ENCODE results near the gene ZFAND3. TPM values are rescaled to one million over a fixed set of nuclear protein-coding genes. Genes with fewer than 3 reads are reported as not detected.

ZFAND3 gene
- total RNA-seq, 1 experiment from 2014 or later = 34.7 TPM

DNA sequence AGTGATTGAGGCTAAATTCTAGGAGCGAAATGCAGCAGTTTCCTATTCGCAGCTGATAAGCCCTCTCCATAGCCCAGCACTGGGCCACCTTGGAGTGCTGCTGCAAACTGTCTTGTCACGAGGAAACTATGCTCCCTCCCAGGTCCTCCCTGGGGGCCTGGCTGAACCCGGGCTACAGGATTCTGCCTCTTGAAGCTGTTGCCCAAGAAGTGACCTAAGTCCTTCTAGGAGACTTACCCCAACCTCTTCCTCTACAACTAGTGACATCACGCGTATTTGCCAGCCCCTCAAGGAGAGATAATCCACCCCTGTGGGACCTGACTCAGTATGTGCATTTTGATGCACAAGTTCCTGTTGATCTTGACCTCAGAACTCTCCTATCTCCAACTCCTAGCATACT, 26.5 kb upstream of the ZFAND3 start:
- no peak for DNase-seq (ENCODE audit: low spot score)
- in situ Hi-C loops (cut with HindIII; ENCODE audit: low sequenced_read_pairs) = no loop called here

GRCh38 chr6:37794825-37795224, 24.7 kb upstream of the ZFAND3 start:
- in situ Hi-C loops (cut with HindIII; ENCODE audit: low sequenced_read_pairs) = no loop called here
- peak; percentile 50 for DNase-seq (ENCODE audit: low spot score)

DNA sequence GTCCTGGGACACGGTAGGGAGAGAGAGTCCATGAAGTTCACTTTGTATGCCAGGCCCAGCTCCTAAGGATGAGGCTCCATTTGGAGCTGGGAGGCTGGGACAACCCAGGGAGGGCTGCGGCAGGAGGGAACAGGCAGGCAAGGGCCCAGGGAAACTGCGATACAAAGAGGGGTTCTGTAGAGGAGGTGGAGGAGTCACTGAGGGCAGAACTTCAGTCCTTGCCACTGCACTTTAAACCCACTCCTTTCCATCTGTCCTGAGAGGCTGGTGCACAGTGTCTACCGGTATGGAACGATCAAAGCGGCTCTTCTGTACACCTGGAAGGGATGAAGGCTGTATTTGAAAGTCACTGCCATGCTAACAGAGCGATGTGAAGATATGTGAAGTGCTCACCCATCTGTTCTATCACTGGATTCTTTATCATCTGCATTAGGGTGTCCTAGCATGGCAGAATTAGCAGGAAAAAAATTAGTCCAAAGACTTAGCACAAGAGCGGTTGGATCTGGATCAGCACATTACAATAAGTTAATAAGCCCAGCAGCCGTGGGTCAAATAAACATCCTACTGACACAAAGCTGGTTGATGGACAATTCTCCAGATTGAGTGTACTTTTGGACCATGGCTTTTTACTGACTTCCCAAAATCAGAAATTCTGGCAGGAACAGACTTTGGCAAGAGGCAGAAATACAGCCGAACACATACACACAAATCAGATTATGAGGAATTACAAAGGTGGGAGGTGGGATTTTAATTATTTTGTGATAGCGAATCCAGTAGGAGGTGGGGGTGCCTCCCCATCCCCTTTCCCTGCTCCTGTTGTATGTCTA, 20.9 kb upstream of the ZFAND3 start:
- no peak for DNase-seq (ENCODE audit: low spot score)

DNA sequence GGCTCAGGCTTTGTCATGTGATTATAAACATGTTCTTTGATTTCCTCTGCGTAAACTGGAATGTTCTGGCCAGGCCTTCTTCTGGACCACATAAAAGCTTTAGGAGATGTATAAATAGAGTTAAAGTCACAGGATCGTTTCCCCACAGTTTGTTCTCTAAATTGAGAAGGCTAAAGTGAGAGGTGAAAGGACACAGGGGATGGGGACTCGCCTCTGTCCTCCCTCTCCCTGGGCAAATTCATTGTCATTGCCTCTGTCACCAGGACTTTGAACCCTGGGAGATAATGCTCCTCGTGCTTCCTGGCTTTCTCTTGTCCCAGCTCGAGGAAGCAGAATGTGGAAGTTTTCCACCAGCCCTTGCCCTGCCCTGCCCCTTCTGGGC, 20.3 kb upstream of the ZFAND3 start:
- no peak for DNase-seq (ENCODE audit: low spot score)

More for the DNA sequence above, 20.9 kb upstream of the ZFAND3 start:
- in situ Hi-C loops (cut with HindIII; ENCODE audit: low sequenced_read_pairs) = no loop called here

GRCh38 chr6:37800703-37801604, 18.6 kb upstream of the ZFAND3 start:
- in situ Hi-C loops (cut with HindIII; ENCODE audit: low sequenced_read_pairs) = no loop called here
- DNase-seq (ENCODE audit: low spot score) = no peak

More for the DNA sequence above, 20.3 kb upstream of the ZFAND3 start:
- in situ Hi-C loops (cut with HindIII; ENCODE audit: low sequenced_read_pairs) = no loop called here

DNA sequence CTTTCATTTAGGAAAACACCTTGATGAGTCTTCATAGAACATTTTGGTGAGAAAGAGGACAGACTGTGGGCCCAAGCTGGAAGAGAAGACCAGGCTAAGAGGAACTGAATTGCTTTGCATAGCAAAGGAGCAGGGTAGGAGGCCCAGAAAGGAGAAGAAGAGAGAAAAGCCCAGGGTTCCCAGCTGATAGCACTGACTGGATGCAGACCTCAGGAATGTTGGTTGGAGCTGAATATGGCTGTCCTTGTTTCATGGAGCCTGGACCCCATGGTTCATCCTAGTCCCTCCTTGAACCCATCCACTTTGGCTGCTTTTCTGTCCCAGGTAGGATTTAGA, 18.0 kb upstream of the ZFAND3 start:
- in situ Hi-C loops (cut with HindIII; ENCODE audit: low sequenced_read_pairs) = no loop called here

DNA sequence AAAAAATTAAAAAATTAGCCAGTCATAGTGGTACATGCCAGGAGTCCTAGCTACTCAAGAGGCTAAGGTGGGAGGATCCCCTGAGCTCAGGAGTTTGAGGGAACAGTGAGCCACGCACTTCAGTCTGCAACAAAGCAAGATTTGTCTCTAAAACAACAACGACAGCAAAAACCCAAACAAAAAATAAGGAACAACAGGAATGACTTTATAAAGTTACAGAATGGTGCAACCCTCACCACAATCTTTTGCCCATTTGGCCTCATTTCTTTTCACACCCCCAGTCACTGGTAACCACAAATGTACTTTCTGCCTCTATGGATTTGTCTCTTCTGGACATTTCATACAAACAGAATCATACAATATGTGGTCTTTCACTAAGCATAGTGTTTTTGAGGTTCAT, 16.7 kb upstream of the ZFAND3 start:
- in situ Hi-C loops (cut with HindIII; ENCODE audit: low sequenced_read_pairs) = no loop called here
- no peak for DNase-seq (ENCODE audit: low spot score)

More for the DNA sequence above, 18.0 kb upstream of the ZFAND3 start:
- no peak for DNase-seq (ENCODE audit: low spot score)

DNA sequence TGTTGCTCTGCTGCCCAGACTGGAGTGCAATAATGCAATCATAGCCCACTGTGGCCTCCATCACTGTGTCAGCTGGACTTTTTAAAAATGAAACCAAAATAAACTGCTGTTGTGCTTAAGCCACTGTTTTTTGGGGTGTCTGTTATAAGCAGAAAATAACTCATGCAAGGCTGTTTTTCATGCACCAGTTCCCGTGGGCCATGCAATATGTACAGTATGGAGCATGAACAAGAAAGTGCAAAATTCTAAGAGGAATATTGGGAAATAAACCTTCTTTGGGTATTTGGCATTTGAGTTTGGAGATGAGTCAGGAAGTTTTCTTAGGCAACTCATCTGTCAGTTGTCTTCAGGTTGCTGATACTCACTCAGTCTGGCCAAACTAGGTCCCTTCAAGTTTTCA, 14.9 kb upstream of the ZFAND3 start:
- DNase-seq (ENCODE audit: low spot score) = no peak
- in situ Hi-C loops (cut with HindIII; ENCODE audit: low sequenced_read_pairs) = no loop called here

DNA sequence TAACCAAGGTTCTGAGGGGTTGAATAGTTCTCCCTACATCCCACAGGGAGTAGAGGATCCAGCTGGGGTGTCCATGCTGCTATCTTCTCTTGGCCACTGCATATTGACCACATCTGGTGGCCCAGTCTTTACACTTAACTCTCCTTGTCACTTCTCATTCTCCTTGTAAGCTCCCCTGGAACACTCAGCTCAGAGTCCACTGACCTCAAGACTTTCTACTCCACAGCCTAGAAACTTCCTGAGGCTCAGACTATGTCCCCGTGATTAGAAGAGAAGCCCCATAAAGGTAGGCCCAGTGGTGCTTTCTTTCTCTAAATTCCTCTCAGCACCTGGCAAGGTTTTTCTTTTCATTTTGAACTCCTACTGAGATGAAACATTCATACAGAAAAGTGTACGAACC, 13.3 kb upstream of the ZFAND3 start:
- in situ Hi-C loops (cut with HindIII; ENCODE audit: low sequenced_read_pairs) = no loop called here
- DNase-seq (ENCODE audit: low spot score) = no peak

DNA sequence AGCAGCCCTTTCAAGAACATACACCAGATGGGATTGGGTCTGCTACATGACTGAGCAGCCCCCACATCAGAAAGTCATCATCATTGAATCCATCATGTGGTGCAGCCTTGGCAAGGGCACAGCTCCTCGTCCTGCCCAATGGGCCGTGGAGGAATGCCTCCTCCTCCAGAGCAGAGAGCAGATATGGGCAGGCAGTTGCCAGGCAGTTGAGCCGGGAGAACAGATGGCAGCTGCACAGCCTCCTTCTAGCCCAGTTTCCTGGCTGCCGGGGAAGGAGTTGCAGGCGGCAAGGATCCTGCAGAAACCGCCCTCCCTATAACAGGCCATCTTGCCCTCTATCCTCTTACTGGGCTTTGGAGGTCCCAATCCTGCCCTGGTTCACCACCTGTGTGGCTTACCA, 11.9 kb upstream of the ZFAND3 start:
- in situ Hi-C loops (cut with HindIII; ENCODE audit: low sequenced_read_pairs) = no loop called here
- peak; percentile 97 for DNase-seq (ENCODE audit: low spot score)

DNA sequence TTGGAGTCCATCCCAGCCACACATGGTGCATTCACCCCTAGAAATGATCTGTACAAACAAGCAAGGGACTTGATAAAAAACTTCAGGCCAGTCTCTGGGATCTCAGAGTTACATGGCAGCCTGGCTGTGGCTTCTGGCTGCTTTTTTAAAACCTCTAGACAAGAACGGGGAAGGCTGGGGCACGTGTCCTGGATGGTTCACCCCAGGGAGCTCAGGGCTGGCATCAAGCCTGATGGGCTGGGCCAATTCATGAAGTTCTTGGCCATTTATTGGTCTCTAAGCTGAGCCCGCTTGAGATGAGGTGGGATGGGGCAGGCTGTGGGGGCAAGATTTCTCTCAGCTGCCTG, 10.4 kb upstream of the ZFAND3 start:
- in situ Hi-C loops (cut with HindIII; ENCODE audit: low sequenced_read_pairs) = no loop called here
- DNase-seq (ENCODE audit: low spot score) = peak; percentile 66

- DNase-seq (ENCODE audit: low spot score) = no peak
- in situ Hi-C loops (cut with HindIII; ENCODE audit: low sequenced_read_pairs) = no loop called here
These were observed 6.7 kb upstream of the ZFAND3 start for GRCh38 chr6:37812841-37813240.

DNA sequence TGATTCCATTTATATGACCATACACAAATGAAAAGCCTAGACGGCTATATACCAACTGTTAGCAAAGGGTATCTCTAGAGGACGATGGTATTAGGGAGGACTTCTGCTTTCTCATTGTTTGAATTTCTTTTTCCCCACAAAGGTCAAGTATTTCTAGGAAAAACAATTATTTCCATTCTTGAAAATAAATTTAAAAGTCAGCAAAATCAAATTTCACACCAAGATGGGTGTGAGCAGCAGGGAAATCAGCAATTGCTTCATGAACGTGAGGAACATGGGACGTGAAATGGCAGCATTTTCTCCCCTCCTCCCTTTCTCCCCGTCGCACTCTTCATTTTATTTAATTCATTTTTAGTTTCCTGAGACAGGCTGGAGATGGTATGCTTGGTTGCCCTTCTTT, 5.2 kb upstream of the ZFAND3 start:
- in situ Hi-C loops (cut with HindIII; ENCODE audit: low sequenced_read_pairs) = no loop called here

DNA sequence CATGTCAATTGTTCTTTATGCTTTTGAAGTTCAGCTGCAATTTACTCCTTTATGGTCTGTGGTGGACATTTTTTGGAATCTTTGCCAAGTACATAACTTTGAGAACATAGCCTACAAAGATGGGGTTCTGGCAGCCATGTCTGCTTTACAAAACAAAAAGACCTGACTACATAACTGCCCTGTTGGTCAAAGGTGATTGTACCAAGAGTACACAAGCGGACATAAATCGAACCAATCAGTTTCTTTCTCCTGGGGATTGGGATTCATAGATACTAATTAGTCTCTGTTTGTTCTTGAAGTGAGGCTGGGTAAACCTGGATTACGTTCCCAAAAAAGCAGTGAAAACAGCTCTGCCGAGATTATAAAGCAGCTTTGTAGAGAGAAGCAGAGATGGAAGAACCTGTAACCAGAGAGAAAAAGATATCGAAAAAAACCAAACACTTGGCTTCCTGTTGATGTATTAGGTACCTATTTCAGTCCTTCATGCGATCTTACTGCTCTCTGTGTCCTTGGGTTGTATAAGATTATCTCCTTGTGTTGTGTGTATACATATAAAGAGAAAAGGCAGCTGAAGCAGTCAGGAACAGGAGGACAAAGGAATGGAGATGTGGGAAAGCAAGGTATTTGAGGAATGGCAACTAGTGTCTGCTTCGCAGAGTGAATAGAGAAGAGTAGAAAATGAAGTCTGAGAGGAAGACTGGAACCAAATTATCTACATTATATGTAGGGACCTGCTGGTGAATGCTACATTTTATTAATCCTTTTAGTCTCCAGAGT, 2.7 kb upstream of the ZFAND3 start:
- no peak for DNase-seq (ENCODE audit: low spot score)
- in situ Hi-C loops (cut with HindIII; ENCODE audit: low sequenced_read_pairs) = no loop called here

More for the DNA sequence above, 5.2 kb upstream of the ZFAND3 start:
- no peak for DNase-seq (ENCODE audit: low spot score)

- in situ Hi-C loops (cut with HindIII; ENCODE audit: low sequenced_read_pairs) = no loop called here
- DNase-seq (ENCODE audit: low spot score) = peak; percentile 94
These were observed 871 bp upstream of the ZFAND3 start for GRCh38 chr6:37818536-37819176.

DNA sequence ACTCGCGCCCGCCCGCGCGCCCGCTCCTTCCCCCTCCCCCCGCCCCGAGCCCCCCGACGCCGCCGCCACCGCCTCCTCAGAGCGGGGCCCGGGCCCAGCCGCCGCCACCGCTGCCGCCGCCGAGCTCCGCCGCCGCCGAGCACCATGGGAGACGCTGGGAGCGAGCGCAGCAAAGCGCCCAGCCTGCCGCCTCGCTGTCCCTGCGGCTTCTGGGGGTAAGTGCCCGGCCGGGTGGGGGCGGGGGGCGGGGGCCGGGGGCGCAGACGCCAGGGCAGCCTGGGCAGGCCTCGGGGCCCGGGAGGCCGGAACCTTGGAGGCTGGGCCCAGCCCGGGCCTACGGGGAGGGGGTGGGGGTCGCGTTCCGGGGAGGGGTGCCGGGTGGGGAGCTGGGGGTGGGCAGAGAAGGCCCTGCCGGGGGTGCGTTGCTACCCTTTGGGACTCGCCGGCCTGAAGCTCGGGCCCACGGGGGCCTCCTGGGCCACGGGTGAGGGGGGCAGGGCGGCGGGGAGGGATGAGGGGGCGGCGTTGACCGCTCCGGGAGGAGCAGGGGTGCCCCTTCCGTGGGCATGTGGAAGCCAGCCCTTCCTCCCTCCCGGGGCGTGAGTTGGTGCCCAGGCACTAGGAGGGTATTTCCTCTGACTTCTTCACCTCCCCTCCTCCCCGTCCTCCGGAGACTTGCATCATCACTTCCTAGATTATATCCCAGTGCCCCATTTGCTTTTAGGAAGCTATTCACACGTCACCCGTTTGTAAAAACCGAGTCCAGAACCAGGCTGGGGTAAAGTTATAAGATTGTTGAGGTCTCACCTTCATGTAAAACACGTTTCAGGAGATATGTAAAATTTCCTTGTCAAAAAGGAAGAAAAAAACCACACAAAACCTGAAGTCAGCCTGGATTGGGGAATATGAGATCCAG, 533 bp downstream of the ZFAND3 start:
- in situ Hi-C loops (cut with HindIII; ENCODE audit: low sequenced_read_pairs) = no loop called here

GRCh38 chr6:37820718-37821079, 1.2 kb downstream of the ZFAND3 start:
- in situ Hi-C loops (cut with HindIII; ENCODE audit: low sequenced_read_pairs) = no loop called here
- DNase-seq (ENCODE audit: low spot score) = peak; percentile 46

More for the DNA sequence above, 533 bp downstream of the ZFAND3 start:
- DNase-seq (ENCODE audit: low spot score) = peak; percentile 56

DNA sequence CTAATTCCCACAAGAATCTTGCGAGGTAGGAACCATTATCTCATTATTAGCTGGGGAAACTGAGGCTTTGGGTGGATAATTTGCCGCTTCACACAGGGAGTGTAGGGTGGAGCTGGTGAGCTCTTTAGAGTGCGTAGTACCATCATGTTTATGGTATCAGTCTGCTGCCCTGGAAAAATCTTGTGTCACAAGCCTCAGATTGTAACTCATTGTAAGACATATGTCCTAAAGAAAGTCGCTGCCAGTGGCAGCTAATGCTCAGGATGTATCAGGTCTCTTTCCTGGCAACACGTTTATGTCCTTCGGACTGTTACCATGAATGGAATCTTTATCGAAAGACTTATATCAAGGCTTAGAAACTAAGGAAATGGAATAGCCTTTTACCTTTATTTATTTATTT, 1.9 kb downstream of the ZFAND3 start:
- peak; percentile 31 for DNase-seq (ENCODE audit: low spot score)
- in situ Hi-C loops (cut with HindIII; ENCODE audit: low sequenced_read_pairs) = no loop called here

Measured in G401 (cell line).